WI38 (cell line): Measurements from ENCODE around the gene STK25.

Experiments used
- H3K4me3 ChIP-seq: 2 replicates; pipeline ENCODE4 v1.5.1; 2011; ENCODE audit warnings: low read depth, mild to moderate bottlenecking, control low read depth, low read length
- TF ChIP-seq, protein P1 (sequence below): IDR thresholded peaks from 2 replicates; pipeline ENCODE4 v1.5.1; 2012; ENCODE audit warnings: low read depth, mild to moderate bottlenecking, control low read depth, low read length

The STK25 gene

GRCh38 chr2:241551998-241552737 lies 43.8 kb upstream of the STK25 start:
- no peak overlapping the region for H3K4me3 ChIP-seq
- TF ChIP-seq, protein P1, sequence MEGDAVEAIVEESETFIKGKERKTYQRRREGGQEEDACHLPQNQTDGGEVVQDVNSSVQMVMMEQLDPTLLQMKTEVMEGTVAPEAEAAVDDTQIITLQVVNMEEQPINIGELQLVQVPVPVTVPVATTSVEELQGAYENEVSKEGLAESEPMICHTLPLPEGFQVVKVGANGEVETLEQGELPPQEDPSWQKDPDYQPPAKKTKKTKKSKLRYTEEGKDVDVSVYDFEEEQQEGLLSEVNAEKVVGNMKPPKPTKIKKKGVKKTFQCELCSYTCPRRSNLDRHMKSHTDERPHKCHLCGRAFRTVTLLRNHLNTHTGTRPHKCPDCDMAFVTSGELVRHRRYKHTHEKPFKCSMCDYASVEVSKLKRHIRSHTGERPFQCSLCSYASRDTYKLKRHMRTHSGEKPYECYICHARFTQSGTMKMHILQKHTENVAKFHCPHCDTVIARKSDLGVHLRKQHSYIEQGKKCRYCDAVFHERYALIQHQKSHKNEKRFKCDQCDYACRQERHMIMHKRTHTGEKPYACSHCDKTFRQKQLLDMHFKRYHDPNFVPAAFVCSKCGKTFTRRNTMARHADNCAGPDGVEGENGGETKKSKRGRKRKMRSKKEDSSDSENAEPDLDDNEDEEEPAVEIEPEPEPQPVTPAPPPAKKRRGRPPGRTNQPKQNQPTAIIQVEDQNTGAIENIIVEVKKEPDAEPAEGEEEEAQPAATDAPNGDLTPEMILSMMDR: no peak

DNA sequence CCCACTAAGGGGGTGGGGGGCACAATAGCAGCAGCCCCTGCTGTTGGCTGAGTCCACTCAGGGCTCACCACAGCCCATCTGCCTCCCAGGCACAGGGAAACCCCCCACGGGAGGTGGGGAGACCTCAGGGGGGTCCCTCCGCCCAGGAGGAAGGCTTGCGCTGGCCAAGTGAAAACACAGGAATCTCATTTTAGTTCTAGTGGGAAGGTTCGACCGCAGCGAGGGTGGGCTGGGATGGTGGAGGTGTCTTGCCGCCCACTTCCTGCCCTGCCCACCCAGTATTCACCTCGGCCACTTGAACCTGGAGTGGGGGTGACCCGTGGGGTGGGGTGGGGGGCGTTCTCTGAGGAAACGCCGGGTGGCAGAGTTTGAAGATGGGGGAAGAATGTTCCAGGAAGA lies 43.2 kb upstream of the STK25 start:
- no peak overlapping the region for H3K4me3 ChIP-seq
- TF ChIP-seq, protein P1: no peak

- TF ChIP-seq, protein P1: no peak
Measured at GRCh38 chr2:241550616-241551580, 42.5 kb upstream of the STK25 start.

GRCh38 chr2:241548451-241548835 lies 40.1 kb upstream of the STK25 start:
- H3K4me3 ChIP-seq: no peak overlapping the region
- TF ChIP-seq, protein P1: no peak

More at GRCh38 chr2:241550616-241551580, 42.5 kb upstream of the STK25 start:
- no peak overlapping the region for H3K4me3 ChIP-seq

DNA sequence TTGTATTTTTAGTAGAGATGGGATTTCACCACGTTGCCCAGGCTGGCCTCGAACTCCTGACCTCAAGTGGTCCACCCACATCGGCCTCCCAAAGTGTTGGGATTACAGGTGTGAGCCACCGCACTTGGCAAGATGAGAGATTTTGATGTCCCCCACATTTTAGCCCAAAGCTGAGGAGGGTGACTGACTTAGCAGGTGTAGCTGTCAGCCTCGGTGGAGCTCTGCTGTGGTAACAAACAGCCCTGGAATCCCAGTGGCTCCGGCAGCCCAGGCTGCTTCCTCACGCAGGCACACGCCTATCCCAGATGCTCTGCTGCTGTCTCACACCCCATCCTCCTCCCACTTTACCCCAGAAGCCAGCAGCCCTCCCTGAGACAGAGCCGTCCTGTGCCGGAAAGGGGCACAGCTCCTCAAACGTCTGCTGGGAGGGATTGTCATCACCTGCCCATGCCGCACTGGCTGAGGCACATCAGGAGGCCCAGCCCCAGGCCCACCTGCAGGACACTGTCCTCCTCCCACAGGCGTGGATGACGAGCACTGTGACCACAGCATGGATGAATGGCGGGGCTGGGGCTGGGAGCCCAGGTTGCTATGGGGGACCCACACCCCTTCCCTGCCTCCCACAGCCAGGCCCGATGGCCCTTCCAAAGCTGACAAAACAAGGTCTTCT lies 39.5 kb upstream of the STK25 start:
- no peak overlapping the region; the same call in 1 of the 2 replicates for H3K4me3 ChIP-seq
- TF ChIP-seq, protein P1: no peak

- H3K4me3 ChIP-seq: peak overlapping the region; percentile 37
- TF ChIP-seq, protein P1: no peak
Measured at GRCh38 chr2:241546771-241547498, 38.6 kb upstream of the STK25 start.
